Measurements from ENCODE around the gene SIGLEC1.

Gene SIGLEC1

DNA sequence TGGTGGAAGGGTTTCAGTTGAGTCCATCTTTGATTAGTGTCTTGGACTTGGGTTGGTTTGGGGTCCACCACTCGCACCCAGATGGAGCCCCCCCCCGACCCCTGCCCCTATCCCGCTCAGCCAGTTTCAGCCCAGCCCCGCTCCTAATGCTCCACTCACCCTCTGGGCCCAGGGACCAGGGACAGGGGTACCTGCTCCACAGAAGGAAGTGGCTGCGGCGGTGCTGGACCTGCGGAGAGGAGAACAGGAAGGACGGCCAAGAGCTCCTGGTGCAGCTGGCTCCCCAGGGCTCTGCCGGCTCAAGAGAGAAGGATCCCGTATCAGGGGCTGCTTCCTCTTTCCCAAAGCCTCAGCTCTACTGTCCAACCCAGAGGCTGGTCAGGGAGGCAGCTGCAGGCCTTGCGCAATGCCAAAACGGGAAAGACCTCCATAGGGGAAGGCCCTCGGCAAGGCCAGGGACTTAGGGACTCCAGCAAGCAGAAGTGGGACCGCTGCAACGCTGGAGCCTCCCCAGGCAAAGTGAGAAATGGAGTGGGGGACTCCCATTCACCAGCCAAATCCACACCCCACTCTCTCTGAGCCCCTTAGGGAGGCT, at the start of gene SIGLEC1:
TSS of gene SIGLEC1 (minus strand) at position 322 of the 595 bp plus-strand sequence. CDS start 5,472 bp downstream, outside the sequence.
- no peak for DNase-seq (ENCODE audit: low read depth in 4 of 4, low spot score in 1 of 4)

DNA sequence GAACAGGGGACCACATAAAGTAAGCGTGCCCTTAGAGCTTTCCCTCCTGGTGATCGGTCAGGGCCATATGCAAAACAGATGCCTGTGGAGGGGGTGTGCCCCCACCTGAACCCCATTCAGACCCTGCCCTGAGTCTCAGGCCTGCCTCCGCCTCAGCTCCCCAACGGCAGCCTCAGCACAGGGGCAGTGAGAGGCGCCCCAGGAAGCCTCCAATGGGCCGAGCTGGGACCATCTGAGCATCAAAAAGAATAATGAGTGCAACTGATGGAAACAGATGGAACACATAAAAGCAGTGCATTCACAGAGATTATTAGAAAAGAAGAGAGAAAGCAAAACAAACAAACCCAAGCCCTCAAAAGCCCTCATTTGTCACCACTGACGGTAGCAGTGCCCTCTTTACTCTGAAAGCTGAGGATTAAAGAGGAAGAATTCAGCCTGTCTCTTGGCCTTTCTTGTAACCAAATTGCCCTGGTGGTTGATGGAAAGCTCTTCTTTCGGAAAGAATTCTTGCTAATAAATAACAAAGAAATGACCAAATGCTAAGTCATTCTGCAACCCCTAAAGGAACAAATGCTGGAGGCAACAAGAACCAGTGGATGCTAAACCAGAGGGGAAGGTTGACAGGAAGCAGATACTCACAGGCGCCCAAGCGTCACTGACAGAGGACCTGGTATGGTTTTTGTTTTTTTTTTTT, 48.4 kb upstream of the SIGLEC1 start:
- DNase-seq (ENCODE audit: low read depth in 4 of 4, low spot score in 1 of 4), result no peak

- no peak for DNase-seq (ENCODE audit: low read depth in 4 of 4, low spot score in 1 of 4)
These were observed 47.5 kb upstream of the SIGLEC1 start for GRCh38 chr20:3759884-3760283.

DNA sequence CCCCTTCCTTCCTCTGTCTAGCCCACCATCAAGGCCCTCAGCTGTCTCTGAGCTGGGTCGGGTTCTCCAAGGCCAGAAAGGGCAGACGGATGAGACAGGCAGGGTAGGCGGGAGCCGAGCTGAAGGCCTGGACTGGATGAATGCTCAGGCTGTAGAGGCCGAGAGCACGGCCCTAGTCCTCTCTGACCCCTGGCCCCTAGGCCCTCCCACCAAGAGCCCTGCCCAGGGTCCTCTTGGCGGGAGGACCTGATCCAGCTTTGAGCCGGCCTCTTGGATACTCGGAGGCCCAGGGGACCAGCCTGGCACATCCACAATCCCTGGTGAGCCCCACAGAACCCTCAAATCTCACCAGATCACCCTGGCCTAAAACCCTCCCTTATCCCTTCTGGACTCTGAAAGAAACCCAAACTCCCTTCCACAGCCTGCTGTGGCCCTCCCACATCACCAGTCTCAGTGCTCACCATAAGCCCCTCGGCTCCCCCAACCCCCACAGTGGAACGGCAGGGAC, 47.0 kb upstream of the SIGLEC1 start:
- DNase-seq (ENCODE audit: low read depth in 4 of 4, low spot score in 1 of 4), result no peak

DNA sequence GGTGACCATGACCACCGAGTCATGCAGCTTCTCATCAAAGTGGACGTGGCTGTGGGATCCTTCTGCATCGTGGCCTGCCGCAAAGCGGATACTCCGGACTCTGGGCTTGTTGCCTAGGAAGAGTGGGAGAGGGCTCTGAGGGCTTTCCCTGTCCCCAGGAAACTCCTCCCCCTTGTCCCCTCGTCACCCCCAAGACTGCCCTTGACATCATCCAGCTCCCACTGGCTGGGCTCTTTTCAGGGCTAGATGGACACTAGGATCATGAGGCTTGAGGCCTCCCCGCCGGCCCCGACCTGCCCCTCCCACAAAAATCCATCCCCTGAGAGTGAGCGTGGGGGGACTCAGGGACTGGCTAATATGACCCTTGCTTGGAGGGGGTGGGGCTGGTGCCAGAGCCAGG, 46.2 kb upstream of the SIGLEC1 start:
- no peak for DNase-seq (ENCODE audit: low read depth in 4 of 4, low spot score in 1 of 4)

DNA sequence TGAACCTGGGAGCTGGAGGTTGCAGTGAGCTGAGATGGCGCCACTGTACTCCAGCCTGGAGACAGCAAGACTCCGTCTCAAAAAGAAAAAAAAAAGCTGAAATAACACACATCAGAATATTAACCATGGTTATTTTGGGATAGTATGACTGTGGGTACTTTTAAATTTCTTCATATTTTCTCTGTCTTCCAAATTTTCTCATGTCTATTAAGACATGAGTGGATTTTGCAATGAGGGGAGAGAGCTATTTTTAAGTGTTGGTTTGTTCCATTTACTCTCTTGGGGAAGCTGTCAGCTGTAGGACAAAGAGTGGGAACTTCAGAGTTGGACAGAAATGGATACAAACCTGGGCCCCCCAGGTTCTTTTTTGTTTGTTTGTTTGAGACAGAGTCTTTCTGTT, 44.9 kb upstream of the SIGLEC1 start:
- DNase-seq (ENCODE audit: low read depth in 4 of 4, low spot score in 1 of 4), result no peak

DNA sequence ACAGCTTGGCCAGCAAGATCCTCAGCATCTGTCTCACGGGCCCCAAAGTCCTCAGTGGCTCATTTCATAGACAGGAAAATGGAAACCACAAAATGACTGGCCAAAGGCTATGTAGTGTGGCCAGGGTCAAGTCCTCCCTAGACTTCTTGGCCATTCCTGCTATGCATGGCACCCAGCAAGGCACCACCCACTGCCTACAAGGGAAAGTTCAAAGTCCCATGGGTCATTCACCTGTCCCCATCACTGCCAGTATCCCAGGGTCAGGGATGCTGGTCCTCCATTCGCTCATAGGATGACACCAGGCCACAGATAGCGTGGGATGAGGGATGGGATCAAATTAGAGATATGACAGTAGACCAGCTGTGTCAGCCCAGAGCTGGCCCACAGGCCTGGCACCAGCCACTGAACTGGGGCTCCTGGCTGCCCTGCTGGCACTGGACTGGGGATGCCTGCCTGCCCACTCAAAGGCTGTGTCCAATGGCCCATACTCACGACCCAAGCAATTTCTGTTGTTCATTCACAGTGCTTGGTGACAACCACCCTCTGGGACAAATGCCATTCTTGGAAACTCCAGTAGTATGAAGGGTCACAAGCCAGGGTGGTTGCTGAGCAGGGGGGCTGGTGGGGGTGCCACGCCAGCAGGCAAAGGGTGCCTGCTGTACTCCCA, 43.5 kb upstream of the SIGLEC1 start:
- DNase-seq (ENCODE audit: low read depth in 4 of 4, low spot score in 1 of 4), result no peak

DNA sequence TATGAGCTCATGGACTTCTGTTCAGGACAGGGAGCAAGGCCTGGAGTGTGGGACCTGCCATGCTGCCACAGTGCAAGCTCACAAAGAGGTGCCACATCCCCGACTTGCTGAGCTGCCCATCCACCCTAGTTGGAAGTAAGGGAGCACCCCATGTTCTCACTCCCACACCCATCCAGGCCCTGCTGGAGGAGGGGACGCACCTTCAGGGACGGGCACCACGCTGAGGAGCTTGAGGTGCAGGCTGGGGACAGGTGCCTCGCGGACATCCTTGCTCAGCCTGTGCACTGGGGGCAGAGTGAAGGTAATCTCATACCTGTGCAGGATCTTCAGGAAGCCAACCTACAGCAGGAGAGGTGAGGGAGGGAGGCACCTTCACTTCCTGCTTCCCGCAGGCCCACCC, 42.9 kb upstream of the SIGLEC1 start:
- no peak for DNase-seq (ENCODE audit: low read depth in 4 of 4, low spot score in 1 of 4)

GRCh38 chr20:3754276-3754630, 41.9 kb upstream of the SIGLEC1 start:
- DNase-seq (ENCODE audit: low read depth in 4 of 4, low spot score in 1 of 4), result no peak

- DNase-seq (ENCODE audit: low read depth in 4 of 4, low spot score in 1 of 4), result no peak
These were observed 41.3 kb upstream of the SIGLEC1 start for GRCh38 chr20:3753501-3754275.

DNA sequence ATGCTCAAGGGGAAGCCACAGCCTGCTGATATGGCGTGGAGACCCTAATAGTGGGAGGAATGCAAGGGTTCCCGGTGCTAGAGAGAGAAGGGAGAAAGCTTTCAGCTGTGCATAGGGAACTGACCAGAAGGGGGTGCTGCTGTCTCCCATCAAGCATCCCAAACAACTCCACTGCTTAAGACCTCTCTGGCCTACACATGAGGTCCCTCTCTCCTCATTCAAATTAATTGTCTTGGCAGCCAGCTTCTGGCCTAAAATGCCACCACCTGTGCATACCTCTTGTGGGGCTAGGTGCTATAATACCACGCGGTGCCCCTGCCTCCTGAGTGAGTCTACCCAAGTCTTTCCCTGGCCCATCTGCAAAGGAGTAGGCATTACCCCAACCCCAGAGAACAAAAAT, 40.7 kb upstream of the SIGLEC1 start:
- DNase-seq (ENCODE audit: low read depth in 4 of 4, low spot score in 1 of 4), result peak in 1 of 4 experiments; percentile 44

DNA sequence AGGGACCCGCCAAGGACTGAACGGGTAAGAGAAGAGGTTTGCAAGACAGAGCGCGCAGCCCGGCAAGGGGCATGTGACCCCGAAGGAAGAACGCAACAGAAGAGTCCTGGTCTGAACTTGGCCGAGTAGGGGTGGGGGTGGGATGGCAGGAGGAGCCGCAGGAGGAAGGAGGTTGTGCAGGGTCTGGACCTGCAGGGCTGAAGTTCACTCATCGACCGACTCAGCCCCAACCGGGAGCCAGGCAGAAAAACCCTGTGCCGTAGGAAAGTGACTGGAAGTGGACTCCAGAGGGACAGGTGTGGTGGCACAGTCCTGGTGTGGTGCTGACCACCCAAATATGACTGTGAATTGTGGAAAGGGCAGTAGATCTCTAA, 40.0 kb upstream of the SIGLEC1 start:
- DNase-seq (ENCODE audit: low read depth in 4 of 4, low spot score in 1 of 4), result no peak

- peak in 1 of 4 experiments; percentile 47 for DNase-seq (ENCODE audit: low read depth in 4 of 4, low spot score in 1 of 4)
These were observed 39.4 kb upstream of the SIGLEC1 start for GRCh38 chr20:3751675-3752385.

GRCh38 chr20:3751305-3751674, 38.9 kb upstream of the SIGLEC1 start:
- DNase-seq (ENCODE audit: low read depth in 4 of 4, low spot score in 1 of 4), result no peak

- DNase-seq (ENCODE audit: low read depth in 4 of 4, low spot score in 1 of 4), result no peak
These were observed 37.5 kb upstream of the SIGLEC1 start for GRCh38 chr20:3749689-3750531.

DNA sequence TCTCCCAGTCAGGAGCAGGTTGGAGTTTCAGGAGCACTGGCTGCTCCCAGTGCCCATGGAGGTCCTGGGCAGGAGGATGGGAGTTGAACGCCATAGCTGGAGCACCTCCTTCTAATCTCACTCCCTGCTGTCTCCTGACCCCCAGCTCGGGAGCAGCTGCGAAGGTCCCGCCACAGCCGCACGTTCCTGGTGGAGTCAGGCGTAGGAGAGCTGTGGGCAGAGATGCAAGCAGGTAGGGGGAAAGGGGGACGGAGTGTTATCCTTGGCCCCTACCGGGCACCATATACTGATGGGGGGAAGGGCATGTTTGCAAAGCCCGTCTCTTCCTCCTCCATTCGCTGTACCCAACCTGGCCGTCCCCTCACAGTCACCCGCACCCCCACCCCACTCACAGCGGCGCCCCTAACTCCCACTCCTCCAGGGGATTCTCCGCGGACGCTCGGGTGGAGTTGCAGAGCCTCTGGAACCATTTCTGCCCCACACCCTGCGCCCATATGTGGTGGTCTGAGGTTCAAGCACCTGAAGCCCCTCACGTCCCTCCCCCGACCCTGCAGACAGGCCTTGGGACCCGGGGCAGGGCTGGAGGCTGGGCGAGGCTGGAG, 36.8 kb upstream of the SIGLEC1 start:
- DNase-seq (ENCODE audit: low read depth in 4 of 4, low spot score in 1 of 4), result no peak

GRCh38 chr20:3748073-3748472, 35.7 kb upstream of the SIGLEC1 start:
- DNase-seq (ENCODE audit: low read depth in 4 of 4, low spot score in 1 of 4), result no peak

DNA sequence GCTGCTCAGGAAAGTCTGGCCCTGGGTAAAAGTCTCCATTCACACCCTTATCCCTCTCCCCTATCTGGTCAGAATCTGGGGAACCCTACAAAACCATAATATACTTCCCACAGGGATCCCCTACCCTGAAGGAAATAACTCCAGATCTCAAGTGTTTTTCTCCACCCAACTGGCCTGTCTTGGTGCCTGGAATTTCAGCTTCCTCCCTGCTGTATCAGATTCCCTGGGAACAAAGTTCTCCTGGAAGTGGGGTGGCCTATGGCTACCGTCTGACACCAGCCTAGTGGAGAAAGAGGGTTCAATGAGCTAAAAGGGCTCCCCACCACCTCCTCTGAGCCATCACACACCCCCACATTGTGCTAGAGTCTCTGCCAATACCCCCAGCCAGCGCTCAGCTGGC, 35.1 kb upstream of the SIGLEC1 start:
- DNase-seq (ENCODE audit: low read depth in 4 of 4, low spot score in 1 of 4), result no peak

DNA sequence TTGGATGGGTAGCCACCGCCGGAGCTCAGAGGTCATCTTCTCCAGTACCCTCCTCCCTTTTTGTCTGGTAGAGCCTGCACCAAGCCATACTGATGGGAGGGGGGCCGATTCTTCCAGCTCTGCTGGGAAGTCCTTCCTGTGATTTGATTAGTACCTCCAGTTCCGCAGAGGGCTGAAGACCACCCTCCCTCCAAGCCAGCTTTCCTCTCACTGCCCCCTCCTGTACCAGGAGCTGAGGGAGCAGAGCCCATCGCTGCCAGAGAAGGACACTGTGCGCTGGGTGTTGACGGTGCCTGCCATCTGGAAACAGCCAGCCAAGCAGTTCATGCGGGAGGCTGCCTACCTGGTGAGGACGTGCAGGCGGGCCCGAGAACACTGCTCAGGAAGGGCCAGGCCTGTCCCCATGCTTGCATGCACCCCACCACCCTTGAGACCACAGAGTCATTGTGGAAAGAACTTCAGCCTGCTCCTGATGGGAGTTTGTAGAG, 33.3 kb upstream of the SIGLEC1 start:
- DNase-seq (ENCODE audit: low read depth in 4 of 4, low spot score in 1 of 4), result no peak

Measured in stimulated activated CD4-positive, alpha-beta T cell treated with anti-CD3 and anti-CD28 coated beads, Interleukin-1b, Interleukin-23, amount 100 ng/mL, for 24 hours (primary cell).